ENCODE results near the gene PRR7.
A peak's percentile ranks its signal among the peaks of the same experiment; 100 is the strongest.
"Not testable (repeated sequence)": the region's sequence is repeated elsewhere in the genome, so short reads cannot be mapped to it uniquely, and the experiment has no call there.

Gene PRR7, protein sequence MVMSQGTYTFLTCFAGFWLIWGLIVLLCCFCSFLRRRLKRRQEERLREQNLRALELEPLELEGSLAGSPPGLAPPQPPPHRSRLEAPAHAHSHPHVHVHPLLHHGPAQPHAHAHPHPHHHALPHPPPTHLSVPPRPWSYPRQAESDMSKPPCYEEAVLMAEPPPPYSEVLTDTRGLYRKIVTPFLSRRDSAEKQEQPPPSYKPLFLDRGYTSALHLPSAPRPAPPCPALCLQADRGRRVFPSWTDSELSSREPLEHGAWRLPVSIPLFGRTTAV

DNA sequence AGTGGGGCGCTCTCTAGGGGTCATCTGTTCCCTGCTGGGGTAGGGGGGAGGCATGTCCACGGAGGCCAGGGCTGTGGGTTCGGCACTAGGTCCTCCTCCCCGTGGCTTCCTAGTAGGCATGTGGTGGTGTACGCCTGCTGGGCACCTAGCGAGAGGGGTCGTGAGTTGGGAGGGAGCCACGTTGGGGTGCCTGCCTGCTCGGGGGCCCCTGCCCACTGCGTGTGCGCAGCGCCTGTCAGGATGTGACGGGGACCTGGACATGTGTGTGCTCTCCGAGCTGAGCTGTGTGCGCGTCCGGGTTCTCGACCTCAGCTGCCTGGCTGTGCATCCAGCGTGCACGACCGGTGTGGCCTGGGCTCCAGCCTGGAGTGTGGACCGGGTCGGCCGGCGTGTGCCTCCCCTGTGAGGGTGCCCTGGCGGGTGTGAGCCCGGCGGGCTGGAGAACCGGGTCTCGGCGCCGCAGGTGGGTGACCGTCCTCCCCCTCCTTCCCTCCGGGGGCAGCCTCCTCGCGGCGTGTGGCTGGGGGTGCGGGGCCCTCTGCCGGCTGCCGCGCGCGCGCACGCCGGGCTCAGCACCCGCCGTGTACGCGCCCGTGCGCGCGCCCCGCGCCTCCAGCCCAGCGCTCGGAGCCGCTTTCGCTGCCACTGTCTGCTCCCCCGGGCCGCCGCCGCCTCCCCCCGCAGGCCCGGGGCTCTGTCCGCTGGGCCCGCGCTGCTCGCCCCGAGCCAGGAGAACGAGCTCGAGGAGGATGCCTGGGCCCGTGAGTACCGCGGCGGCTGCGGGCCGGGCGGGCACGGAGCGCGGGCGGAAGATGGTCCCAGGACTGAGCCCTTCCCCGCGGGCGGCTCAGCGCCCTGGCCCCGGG, at the start of gene PRR7:
PRR7 (plus strand) TSS at position 615 of the 866 bp plus-strand sequence. CDS start 8,254 bp downstream, outside the sequence.
- DNase-seq: peak; percentile 64

DNA sequence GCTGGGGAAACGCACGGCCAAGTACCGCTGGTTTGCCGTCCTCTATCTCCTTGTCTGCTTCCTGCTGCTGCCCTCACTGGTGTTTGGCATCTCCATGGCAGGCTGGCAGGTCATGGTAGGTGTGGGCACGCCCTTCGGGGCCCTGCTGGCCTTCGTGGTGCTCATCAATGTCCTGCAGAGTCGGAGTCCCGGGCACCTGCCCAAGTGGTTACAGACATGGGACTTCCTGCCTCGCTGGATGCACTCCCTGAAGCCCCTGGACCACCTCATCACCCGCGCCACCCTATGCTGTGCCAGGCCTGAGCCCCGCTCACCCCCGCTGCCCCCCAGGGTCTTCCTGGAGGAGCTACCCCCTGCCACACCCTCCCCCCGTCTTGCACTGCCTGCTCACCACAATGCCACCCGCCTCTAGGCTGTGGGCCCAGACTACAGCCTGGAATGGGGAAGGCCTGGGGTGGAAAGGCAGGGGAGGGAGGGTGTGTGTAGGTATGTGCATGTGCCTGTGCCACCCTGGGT, 48.7 kb upstream of the PRR7 start:
- DNase-seq: no peak

DNA sequence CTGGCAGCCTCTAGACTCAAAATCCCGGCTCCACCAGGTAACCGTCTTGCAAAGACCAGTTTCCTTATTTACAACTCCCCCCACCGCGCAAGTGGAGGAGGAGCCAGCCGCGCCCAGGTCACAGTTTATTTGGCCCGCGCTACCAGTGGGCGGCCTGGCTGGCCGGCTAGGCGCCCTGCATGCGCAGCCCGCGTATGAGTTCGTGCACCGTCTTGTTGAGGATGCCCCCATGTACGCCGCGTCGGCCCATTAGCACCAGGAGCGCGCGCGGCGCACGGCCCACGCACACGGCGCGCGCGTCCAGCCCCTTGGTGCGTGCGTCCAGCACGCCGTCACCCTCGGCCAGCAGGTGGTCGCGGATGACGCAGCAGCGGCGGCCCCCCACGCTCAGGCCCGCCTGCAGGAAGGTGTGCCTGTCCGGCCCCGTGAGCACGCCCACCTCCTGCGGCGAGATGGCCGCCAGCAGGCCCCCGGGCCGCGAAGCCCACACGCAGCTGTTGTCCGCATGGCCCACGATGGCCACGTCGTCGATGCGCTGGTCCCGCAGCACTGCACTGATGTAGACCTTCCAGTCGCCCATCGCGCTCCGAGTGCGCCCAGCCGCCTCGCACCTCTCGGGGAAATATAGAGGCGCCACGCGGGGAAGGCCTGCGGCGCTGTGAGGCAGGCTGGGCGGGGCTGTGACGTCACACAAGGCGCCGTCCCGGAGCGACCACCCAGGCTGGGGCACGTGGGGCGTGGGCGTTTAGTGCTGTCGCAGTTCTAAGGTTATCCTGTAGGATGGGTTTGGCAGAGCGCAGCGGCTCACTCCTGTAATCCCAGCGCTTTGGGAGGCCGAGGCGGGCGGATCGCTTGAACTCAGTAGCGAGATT, 46.4 kb upstream of the PRR7 start, which contains the start of gene PFN3:
PFN3 (minus strand) TSS at position 665 of the 872 bp plus-strand sequence; CDS start at position 580, 85 bp downstream.
- peak; percentile 49 for DNase-seq

DNA sequence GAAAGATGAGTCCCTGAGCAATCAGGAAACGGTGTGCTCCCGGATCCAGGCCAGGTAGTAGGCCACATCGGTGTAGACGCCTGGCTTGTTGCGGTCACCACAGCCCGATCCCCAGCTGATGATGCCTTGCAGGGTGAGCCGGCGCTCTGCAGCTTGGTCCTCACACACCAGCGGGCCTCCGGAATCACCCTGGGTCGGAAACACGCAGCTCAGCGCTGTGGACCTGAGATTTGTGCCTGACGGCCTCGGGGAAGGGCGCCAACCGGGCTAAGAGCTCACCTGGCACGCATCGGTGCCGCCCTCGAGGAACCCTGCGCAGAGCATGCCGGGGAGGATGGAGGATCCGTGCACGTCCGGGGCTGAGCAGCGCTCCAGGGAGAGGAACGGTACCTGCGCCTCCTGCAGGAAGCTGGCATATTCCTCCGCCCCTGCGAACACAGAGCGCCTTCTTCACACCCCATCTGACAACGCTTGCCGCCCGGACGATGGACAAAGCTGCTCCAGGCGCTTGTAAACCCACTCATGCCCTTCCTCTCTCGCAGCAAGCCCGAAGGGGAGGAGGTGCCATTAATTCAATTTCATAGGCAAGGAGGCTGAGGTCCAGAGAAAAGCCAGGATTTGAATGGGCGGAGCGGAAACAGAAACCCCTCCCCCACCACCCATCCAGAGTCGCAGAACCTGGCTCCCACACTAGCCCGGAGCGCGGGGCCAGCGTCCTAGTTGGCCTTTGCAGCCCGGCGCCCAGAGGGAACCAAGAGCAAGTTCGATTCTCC, 44.2 kb upstream of the PRR7 start:
- peak; percentile 44 for DNase-seq

DNA sequence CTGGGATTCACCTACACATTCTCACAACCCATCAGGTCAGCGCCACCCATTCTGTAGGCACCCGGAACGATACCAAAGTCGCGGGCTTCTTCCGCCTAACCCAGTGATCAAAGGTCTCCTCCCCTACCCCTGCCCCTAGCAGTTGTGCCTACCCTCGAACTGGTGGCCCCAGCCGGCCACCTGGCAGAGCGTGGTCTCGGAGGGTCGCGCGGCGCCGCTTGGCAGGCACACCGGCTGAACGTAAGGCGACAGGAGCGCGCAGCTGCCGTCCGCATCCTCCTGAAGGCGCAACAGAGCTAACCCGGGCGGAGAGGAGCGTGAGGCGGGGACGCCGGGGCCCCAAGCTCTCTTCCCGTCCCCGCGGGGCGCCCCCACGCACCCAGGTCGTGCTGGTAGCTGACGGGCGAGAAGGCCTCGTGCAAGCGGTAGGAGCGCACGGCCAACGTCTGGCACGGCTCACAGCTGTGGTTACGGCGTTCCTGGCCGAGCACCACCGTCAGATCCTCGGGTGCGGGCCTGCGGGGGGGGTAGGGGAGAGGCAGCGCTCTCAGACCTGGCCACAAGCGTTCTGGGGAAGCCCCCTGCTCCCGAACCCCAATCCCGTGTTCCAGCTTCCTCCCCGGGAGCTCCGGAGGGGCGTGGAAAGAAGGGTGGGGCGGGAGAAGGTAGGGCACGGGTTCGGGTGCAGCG, 43.4 kb upstream of the PRR7 start:
- DNase-seq: no peak

DNA sequence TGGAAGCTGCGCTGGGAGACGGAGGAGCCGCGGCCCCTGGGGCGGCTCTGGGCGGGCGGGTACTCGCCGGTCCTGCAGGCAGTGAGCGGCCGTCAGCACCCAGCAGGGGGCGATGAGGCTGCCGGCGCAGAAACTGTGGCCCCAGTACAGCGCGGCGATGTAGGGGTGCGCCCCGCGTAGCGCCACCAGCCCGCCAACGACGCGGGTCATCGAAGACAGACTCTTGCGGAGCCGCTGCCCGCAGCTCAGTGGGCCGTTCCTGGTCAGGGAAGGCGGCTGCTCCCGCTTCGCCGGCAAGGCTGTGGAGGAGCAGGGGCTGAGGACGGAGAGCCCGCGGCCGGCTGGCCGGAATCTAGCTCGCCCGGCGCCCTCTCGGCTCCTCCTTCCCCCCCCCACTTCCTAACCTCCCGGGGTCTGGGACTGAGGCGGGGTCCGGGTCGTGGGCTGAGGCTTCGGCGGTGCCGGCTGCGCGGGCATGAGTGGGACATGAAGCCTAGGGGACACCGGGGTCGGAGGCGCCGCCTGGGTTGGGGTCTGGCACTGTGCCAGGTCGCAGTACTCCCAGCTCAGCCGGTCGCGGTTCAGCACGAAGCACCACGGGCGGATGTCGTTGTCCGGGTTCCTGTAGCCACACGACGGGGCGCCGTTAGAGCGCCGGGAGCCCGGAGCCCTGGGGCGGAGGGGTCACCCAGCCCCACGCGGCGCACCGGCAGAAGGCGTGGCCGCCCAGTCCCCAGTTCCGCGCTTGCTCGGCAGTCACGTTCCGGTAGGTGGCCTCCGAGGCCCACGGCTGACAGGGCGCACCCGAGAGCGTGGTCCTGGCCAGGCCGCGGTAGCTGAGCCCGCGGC, 42.6 kb upstream of the PRR7 start:
- DNase-seq: peak; percentile 67

DNA sequence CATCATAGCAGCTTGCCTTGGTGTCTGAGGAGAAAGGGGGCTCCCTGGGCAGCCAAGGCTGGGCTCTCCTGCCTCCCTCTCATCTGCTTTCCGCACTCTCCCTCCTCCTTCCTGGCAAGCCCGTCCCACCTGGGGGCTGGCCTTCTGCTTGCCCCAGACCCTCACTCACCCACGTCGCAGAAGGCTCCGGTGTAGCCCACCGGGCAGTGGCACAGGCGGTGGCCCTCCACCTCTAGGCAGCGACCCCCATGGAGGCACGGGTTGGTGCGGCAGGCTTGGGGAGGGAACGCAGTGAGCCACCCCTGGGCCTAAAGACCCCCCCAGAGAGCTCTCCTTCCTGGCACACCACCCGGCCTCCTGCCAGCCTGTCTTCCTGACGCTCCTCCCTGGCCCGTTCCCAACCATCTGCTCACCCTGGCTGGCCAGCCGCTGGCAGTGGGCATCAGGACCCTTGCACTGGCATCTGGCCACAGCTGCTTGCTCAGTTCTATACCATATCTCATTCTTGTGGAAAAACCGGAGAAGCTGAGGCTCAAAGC, 41.9 kb upstream of the PRR7 start:
- DNase-seq: no peak

DNA sequence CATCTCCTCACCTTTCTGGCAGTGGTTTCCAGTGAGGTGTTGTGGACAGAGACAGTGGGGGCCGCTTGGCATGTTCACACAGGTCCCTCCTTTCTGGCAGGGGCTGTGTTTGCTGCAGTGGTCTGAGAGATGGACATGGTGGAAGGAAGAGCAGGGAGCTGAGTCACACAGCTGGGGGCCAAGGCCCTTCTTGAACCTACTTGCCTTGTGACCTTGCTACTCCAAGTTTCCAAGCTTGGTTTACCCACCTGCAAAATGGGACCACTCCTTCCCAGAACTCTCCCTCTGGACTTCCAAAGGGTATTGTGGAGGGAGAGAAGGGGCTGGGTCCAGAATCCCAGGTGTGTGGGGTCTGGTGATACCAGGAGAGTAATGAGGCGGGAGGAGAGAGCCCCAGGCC, 41.3 kb upstream of the PRR7 start:
- DNase-seq: no peak

DNA sequence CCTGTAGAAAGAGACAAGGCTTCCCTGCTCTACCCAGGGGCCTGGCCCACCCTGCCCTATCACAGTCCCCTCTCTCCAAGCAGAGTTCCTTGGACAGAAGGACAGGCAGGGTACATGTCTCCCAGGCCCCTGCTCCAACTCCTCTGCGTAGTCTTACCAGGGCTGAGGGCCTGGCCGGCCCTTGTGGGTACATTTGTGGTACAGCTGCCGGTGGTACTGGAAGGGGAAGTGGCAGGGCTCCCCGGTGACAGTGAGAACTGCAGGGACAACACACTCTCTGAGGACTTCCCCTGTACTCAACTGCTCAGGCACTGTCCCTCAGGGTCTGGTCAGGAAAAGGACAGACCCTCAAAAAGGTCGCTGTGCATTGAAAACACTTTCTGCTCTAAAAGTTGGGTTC, 40.8 kb upstream of the PRR7 start:
- DNase-seq: no peak

DNA sequence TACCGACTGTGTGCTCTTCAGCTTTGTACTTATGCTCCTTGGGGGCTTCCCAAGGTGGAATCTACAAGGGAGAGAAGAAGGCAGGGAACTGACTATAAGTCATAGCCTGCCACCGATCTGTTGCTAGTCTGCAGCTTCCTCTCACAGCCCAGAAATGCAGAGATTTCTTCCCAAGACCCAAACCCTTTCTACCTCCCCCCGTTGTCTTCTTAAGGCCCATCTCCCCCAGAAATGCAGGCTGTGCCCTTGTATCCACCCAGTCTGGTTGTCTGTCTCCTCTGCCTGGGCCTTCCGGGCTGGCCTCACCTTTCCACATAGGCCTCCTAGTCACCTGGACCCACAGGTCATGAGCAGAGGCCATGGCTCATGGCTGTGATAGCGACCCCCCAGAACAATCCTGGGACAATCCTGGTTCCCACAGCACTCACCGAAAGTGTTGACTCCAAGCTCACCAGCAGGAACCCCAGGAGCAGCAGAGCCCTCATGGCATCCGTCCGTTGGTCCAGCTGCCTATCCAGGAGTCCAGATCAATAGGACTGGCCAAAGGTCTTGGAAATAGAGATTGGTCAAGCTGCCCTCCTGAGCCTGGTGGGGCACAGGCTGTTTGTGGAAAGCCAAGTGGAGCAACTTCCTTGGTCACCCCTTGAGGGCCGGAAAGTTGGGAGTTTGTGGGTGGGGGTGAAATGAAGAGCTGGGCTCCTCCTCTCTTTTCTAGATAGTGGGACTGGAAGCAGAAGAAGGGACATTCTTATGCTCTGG, 37.4 kb upstream of the PRR7 start, which contains the start of gene F12:
F12 (minus strand) TSS at position 522 of the 759 bp plus-strand sequence; CDS start at position 485, 37 bp downstream.
- DNase-seq: no peak

DNA sequence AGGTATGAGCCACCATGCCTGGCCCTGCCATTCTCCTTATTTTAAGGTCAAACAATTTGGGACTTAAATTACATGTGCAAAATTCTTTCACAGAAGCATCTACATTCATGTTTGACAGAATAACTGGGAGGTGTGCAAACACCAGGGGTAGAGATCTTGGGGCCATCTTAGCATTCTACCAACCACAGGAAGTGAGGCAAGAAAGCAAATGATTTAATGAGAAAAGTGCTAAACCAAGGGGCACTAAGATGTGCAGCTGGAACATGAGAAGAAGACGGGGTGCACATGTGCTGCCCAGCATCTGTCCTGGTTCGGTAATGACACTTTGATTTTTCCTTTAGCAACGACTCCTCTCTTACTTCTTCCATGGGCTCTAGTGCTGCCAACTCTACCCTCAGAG, 36.0 kb upstream of the PRR7 start:
- no peak for DNase-seq

DNA sequence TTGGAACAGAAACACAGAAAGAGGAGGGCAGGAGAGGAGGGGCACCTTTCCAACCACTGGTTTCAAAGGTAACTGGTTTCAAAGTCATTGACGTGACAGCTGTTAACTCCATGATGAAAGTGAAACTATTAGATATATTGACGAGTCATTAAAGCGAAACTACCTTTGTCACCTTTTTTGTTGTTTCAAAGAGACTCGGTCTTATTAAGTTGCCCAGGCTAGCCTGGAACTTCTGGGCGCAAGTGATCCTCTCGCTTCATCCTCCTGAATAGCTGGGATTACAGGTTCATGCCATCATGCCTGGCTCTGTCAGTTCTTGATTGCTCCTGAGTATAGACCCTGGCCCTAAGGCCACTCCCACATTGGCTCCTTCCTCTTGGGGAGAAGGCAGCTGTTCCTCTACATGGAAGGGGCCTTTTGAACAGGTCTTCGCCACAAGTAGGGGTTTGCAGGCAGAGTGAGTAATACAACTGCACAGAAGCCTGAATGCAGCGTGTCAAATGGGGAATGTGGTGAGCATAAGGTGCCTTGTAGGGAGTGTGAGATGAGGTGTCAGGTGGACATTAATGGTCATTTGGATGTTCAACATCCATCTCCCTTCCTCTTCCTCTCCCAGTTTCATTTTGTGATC, 33.9 kb upstream of the PRR7 start:
- no peak for DNase-seq

DNA sequence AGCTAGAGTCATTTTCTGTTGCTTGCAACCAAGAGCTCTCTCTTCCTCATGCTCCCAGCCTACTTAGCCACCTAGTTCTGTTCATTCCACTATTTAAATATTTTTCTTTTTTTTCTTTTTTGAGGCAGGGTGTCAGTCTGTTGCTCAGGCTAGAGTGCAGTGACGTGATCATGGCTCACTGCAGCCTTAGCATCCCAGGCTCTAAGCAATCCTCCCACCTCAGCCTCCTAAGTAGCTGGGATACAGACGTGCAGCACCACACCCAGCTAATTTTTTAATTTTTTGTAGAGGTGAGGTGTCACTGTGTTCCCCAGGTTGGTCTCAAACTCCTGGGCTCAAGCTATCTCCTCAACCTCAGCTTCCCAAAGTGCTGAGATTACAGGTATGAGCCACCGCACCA, 32.1 kb upstream of the PRR7 start:
- DNase-seq: no peak

DNA sequence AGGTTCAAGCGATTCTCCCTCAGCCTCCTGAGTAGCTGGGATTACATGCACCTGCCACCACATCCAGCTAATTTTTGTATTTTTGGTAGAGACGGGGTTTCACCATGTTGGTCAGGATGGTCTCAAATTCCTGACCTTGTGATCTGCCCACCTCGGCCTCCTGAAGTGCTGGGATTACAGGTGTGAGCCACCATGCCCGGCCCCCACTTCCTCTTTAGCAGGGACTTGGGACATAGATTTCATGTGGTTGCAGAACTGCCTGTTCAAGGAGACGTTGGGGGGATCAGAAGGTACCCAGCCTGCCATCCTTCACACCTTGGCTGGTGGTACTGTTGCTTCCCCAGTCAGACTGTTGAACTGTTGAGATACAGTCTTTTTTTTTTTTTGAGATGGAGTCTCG, 29.5 kb upstream of the PRR7 start:
- DNase-seq: not testable (repeated sequence)

DNA sequence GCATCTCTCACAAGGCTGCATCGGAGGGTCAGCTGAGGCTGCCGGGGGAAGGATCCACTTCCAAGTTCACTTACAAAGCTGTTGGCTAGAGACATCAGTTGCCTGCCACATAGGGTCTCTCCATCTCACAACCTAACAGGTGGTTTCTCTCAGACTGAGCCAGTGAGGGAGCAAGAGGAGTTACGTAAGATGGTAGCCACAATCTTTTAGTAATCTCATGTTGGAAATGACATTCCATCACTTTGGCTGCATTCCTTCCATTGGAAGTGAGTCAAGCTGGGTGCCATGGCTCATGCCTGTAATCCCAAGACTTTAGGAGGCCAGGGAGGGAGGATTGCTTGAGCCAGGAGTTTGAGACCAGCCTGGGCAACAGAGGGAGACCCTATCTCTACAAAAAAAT, 27.6 kb upstream of the PRR7 start:
- DNase-seq: peak; percentile 62

DNA sequence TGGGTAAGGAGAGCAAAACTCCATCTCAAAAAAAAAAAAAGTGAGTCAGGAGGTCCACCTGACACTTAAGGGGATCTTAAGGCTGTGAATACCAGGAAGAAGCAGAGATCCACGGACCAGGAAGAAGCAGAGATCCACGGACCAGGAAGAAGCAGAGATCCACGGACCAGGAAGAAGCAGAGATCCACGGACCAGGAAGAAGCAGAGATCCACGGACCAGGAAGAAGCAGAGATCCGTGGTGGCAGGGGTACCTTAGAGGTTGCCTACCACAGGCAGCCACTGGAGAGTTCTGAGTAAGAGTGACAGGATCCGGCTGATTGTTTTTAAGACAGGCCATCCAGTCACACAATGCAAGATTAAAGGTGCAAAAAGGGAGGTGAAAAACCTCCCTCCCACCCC, 26.1 kb upstream of the PRR7 start:
- DNase-seq: not testable (repeated sequence)

DNA sequence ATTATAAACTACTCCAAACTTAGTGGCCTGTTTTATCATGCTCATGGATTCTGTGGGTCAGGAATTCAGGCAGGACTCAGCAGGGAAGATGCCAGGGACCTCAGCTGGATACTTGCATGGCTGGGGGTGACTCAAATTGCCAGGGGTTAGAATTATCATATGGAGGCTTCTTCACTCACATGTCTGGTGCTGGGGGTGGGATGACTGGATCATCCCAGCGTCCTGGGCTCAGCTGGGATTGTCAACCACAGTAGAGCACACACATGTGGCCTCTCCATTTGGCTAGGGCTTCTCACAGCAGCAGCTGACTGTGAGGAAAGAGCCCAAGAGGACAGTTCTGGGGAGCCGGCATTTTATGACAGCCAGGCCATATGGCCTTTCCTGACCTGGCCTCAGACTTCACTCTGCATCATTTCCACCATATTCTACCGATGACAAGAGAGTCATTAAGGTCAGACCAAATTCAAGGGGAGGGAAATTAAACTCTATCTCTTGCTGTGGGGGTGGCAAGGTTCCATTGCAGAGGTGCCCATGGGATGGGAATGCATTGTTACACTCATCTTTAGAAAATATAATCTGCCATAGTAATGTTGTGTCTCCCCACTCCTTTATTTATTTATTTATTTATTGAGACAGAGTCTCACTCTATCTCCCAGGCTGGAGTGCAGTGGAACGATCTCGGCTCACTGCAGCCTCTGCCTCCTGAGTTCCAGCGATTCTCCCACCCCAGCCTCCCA, 25.4 kb upstream of the PRR7 start:
- no peak for DNase-seq

DNA sequence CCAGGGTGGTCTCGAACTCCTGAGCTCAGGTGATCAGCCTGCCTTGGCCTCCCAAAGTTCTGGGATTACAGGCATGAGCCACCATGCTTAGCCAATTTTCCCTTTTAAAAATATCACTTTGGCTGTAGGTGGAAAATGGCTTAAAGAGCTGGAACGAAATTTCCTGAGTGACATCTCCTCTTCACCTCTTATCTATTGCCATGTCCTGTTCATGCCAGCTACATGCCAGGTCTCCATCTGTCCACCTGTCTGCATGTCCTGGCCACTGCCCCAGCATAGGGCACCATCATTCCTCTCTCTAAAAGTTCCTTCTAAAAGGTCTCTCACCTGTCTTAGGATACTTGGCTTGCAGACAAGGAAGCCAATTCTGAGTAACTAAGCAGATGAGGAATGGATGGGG, 22.9 kb upstream of the PRR7 start:
- DNase-seq: no peak

Measured in fibroblast of skin of right quadriceps (primary cell).